ENCODE measurements around the gene TRIO.
"Not testable (repeated sequence)": the region's sequence is repeated elsewhere in the genome, so short reads cannot be mapped to it uniquely, and the experiment has no call there.

The TRIO gene

DNA sequence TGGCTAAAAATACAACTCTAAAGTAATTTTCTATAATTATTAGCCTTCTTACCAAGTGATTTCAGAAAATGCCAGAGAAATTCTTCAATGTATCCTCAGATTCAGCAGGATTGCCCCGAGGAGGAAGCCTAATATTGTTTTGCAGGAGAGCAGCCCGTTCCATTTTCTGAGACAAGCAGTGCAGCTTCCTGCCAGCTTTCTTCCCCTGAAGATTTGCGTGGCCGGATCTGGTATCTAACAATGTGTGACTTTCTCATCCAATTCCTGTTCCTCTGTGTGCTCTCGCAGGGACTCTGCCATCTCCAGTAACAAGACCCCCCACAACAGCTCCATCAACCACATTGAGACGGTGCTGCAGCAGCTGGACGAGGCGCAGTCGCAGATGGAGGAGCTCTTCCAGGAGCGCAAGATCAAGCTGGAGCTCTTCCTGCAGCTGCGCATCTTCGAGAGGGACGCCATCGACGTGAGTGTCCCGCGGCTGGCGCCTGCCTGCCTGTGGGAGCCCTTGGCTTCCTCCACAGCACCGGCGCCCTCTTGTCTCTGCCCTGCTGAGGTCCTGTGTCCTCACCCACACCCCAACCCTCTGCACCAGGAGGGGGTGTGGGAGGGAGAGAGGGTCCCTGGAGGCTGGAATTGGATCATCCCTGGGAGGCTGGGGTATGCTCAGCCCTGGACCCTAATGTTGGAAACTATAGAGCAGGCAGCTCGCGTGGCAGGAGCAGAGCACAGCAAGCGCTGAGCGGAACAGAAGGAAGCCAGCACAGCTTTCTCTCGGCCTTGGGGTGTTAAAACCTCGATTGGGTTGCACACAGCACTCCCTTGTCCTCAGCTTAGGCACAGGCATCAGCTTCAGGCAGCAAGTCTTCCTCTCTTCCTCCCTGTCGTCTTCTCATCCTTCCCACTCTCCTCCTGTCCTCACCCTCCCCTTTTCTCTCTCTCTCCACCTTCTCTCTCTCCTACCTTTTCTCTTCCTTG, 216.2 kb downstream of the TRIO start:
- DNase-seq (ENCODE audit: low read depth) = no peak

DNA sequence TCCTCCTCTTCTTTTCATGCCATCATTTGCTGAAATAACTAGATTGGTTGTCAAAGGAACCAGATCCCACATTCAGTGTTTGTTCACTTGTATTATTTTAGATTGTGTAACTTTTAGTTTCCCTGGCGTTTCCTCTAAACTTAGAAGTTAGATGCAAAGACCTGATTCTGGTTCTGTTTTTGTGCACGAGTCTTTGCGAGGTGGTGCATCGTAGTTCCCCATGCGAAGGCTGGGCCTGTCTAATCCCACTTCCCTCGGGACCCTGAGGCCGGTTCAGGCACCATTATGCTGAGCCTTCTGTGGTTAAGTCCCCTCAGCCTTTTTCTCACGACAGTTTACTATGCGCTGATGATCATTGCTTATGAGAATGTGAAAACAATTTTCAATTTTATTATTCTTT, 219.3 kb downstream of the TRIO start:
- no peak for DNase-seq (ENCODE audit: low read depth)

DNA sequence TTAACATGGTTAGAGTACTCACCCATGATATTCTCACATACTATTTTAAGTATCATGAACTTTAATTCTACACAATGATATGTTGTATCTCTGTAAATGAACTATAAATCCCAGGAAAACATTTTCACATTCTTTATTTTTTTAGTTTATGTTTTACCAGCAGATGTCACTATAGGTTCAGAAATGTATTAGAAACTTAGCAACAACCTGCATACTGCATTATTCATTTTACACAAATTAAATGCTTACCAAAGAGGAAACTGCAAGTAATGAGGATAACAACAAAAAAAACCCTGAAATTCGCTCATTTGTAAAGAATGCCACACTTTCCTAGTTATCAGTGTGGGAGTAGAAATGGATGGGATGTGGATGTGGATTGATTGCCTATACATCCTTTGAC, 221.0 kb downstream of the TRIO start:
- no peak for DNase-seq (ENCODE audit: low read depth)

DNA sequence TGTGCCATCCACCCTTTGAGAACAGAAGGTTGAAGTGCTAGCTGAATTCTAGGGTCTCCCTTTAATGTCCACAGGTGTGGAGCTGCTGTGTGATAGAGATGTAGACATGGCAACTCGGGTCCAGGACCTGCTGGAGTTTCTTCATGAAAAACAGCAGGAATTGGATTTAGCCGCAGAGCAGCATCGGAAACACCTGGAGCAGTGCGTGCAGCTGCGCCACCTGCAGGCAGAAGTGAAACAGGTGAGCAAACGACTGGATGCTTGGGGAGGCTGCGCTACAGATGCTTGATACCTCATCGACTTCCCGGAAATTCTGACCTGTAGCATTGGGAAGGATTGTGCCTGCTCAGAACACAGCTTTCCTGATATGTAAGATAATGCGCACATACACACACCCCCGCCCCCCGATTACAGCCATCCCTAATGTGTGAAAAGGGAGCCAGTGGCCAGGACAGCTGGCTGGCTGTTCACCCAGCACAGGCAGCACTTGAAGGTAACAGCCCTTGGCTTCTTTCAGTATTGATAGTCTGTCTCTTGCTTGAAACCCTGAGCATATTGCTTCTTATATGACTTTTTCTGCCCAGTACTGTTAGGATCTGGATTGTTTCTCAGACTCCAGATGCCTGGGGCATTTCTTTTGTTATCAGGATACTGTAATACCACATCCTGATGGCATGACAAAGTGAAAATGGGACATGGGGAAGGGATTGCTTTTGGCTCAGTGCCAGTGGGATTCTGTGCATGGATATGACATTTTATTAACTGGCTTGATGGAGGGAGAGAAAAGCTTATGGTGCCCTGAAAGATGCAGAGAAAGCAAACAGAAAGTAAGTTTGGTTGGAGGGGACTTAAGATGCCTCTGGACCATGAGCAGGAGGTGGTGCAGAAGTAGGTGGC, 221.7 kb downstream of the TRIO start:
- DNase-seq (ENCODE audit: low read depth) = no peak

DNA sequence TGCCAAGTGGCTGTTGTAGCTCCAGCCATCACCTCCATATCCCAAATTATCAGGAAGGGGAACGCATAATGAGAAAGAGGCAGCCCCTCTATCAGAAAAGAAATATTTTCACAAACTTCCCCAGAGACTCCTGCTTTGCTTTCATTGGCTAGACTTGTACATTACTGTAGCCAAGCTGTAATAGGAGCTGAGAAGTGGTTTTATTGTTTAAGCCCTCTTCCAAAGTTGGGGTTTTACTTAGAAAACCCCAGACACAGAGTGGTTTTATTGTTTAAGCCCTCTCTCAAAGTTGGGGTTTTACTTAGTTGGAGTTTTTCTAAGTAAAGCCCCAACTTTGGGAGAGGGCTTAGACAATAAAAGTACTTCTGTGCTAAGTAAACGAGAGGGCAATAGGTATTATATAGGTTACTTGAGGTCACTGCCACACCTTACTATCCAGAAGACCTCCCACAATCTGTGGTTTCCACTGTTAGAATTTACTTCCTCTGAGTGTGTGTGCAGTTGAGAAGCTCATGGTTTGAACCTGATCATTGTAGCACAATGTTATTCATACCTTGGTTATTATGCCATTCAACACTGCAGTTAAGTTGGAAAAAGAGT, 222.8 kb downstream of the TRIO start:
- no peak for DNase-seq (ENCODE audit: low read depth)

DNA sequence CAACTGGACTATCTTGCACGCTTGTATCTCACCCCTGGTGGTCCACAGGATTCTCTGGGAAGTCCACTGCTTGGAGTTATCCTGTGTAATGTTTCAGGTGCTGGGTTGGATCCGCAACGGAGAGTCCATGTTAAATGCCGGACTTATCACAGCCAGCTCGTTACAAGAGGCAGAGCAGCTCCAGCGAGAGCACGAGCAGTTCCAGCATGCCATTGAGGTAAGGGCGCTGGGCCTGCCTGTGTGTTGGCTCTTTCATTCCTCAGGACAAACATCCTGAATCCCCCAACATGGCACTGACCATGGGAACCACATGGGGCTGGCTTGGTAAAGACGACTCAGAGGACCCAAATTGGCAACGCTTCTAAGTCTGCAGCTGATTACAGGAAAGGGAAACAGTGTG, 223.6 kb downstream of the TRIO start:
- DNase-seq (ENCODE audit: low read depth) = no peak

DNA sequence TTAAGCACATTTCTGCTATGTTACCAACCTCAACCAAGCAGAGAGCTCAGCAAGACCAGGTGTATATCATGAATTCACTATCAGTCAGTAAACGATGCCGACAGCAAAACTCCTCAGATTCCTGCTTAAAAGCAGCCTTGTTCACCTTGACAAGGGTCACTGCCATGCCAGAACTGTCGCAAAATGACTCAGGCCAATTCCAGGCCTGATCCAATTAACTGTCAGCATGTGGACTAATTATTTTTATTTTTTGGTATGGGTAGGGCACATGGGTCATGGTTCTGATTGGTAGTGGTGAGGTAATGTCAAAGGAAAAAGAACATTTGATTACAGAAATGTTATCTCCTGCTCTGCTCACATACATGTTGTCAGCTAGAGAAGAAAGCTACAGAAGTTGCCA, 224.2 kb downstream of the TRIO start:
- no peak for DNase-seq (ENCODE audit: low read depth)

DNA sequence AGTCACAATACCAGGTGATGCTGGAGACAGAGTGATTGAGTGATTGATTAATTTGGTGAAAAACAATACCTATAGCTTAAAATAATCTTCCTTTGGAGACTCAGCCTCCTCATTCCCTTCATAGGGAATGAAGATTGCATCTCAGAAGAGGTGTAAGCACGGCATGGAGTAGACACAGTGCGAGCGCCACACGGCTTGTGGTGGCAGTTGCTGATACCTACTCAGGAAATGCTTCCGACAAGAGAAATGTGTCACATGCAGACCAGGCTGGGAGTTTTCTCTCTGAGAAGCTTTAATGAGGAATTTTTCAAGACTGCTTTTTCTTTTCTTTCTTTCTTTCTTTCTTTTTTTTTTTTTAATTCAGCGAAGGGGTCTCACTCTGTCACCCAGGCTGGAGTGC, 226.6 kb downstream of the TRIO start:
- DNase-seq (ENCODE audit: low read depth) = no peak

DNA sequence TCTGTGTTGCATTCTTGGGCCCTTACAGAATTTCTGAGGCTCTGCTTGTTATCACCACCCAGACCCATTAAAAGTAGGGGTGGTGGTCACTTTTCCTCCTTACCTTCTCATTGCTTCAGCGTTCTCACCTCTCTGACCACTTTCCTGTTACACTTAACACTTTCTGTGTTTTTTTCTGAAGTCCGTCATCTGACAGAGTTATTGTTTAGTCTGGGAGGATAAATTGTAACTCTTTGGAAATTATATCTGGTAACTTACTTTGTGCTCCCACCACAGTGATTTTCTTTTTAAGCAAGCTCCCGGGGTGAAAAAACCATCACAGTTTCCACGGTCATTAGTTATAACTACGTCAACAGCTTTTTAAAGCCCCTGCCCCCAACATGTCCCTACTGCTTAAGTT, 227.2 kb downstream of the TRIO start:
- DNase-seq (ENCODE audit: low read depth) = no peak

DNA sequence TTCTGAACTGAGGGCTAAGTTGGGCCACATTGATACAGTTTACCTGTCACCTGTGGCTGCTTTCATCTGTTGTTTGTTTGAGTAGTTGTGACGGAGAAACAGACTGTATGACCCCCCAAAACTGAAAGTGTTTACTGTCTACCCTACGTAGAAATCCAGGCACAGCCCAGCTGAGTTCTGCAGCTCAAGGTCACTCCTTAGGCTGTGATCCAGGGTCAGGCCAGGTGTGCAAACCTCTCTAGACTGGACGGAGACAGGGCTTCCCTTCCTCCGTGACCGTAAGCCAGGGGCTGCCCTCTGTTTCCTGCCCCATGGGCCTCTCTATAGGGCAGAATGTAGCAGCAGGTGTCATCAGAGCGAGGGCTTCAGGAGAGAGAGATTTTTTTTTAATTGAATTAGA, 230.5 kb downstream of the TRIO start:
- DNase-seq (ENCODE audit: low read depth) = no peak

DNA sequence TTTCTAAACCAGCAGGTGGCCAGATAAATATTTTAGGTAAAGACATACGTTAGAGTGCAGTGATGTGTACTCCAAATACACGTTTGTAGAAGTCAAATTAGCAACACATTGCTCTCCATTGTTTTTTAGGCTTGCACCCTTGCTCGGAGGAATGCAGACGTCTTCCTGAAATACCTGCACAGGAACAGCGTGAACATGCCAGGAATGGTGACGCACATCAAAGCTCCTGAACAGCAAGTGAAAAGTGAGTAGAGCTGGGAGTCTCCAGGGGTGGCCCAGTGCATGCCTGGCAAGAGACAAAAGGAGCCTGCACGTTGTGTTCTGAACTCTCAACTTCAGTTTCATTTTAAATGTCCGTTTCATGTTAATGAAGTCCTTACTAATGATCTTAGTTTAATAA, 231.0 kb downstream of the TRIO start:
- no peak for DNase-seq (ENCODE audit: low read depth)

DNA sequence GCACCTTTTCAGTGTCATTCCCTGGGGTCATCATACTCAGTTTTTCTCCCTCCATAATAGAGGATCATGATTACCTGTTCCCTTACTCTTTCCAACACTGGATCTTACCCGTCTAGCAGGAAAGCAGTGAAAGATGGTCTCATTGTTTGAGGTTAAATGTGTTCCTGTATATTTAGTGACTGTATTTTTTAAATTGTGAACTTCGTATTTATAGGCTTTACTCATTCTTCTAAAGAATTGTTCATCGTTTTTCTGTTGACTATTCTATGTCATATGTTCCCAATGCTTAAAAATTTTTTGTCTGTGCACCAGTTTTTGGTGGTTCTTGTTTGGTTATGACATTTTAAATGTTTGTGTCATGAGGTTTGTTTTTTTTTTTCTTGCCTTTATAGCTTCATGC, 233.6 kb downstream of the TRIO start:
- DNase-seq (ENCODE audit: low read depth) = no peak

DNA sequence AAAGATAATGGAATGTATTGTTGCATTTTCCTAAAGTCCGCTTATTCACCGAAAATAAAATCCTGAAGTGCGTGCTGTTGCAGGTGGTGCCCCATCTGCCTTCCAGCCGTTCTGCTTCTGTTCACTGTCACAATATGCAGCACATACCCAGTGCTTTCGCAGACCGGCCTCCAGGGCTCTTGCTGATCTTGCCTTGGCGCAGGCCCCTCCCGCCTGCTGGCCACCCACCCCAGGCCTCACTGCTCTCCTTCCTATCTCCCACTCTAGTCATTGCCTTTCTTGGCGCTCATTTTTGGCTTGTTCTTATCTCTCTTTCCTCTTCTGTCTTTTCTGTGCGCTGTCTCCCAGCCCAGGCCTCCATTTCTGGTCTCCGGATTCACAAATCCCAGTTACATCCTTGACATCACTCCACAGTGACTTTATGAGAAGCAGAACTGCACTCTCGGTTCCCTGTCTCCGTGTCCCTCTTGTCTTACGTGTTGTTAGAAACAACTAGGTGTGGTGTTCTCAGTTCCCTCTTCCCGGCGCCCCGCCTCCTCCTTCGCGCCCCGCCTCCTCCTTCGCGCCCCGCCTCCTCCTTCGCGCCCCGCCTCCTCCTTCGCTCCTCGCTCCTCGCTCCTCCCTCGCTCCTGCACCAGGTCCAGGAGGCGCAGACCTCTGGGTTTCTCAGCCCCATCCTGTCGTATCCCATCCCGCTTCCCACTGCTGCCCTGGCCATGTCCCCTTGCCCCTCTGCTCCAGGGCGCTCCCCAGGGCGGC, 236.8 kb downstream of the TRIO start:
- no peak for DNase-seq (ENCODE audit: low read depth)

DNA sequence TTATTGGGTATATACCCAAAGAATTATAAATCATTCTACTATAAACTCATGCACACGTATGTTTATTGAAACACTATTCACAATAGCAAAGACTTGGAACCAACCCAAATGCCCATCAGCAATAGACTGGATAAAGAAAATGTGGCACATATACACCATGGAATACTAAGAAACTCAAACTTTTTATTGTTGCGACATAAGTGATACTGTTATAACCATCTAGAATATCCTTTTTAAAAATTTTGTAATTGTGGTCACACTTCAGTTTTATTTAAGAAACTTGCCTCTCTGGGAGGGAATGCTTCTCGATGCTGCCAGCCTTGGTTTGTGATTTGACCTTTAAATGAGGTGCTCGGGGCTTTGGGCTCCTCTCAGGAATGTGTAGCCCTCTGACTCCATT, 237.6 kb downstream of the TRIO start:
- DNase-seq (ENCODE audit: low read depth) = no peak

DNA sequence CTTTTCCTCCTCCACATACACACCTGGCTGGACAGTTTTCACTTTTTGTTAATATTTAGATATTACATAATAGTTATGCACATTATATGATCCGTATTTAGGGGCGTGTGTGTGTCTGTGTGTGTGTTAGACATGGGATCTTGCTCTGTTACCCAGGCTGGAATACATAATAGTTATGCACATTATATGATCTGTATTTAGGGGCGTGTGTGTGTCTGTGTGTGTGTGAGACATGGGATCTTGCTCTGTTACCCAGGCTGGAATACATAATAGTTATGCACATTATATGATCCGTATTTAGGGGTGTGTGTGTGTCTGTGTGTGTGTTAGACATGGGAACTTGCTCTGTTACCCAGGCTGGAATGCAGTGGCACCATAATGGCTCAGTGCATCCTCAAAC, 239.5 kb downstream of the TRIO start:
- no peak for DNase-seq (ENCODE audit: low read depth)

DNA sequence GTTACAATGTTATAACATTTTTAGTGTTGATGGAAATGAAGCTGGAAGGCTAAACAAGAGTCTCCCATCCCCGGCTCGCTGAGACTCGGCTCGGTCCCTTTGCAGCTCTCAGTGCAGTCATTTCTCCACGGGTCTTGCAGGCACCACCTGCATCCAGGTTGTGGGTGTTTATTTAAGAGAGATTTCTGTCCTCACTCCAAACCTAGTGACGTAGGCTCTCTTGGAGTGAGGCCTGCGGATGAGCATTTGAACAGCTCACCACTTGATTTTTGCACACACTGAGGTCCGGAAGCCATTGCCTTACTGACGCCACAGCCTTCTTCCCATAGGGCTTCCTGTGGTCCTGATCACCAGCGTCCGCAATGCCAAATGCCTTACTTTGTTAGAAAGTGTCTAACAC, 240.8 kb downstream of the TRIO start:
- no peak for DNase-seq (ENCODE audit: low read depth)

DNA sequence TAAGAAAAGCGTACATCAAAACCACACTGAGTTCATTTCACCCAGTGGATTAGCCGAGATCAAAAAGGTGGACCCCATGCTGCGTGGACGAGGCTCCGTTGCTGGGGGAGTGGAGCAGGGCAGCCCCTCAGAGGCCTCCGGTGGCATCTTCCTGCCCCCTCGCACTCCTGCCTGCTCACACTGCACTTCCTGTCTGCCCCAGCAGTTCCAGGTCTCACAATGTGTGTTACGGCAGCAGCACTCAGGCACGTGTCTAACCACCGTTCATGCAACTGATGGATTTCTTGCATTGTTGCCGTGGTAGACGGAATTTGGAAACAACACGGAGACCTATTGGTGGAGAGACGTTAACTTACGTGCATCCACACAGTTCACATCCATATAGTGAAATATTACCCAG, 241.9 kb downstream of the TRIO start:
- no peak for DNase-seq (ENCODE audit: low read depth)

DNA sequence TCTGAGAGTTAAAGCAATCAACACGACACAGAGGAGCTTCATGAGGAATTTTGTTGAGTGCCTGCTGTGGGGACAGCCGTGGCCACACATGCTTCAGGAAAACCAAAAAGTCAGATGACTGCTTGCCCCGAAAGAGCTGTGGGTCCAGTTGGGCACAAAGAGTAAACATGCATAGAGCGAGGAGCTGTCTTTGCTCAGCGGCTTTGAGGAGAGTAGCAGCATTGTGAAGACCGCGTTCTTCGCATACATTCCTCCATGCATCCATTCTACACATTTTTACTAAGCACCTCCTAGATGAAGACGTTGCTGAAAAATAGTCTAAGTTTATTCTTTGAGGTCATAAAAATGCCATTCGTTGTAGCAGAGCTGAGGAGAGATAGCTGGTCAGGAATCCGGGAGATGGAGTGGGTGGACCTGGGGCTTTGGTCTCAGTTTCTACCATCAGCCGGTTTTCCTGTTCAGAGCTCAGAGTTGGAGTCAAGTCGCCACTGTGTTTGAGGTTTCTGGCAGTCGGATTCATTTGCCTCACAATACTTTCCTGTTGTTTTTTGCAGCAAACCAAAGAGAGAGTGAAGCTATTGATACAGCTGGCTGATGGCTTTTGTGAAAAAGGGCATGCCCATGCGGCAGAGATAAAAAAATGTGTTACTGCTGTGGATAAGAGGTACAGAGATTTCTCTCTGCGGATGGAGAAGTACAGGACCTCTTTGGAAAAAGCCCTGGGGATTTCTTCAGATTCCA, 243.9 kb downstream of the TRIO start:
- DNase-seq (ENCODE audit: low read depth) = no peak

DNA sequence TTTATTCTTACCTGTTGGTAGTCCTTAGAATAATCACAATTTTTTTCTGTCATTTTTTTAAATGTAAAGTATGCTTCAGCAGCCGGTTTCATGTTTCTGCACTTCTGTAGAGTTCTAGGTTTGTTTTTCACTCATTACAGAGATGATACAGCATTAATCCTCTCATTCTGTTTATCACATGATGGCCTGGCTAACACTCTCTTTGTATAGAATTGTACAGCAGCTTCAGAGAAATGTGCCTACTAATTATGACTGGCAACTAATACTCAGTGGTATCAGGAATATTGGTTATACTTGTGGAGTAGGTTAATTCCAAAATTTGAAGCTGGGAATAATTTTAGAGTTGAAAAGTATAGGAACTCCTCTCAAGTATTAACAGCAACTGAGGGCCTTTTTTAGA, 245.6 kb downstream of the TRIO start:
- no peak for DNase-seq (ENCODE audit: low read depth)

DNA sequence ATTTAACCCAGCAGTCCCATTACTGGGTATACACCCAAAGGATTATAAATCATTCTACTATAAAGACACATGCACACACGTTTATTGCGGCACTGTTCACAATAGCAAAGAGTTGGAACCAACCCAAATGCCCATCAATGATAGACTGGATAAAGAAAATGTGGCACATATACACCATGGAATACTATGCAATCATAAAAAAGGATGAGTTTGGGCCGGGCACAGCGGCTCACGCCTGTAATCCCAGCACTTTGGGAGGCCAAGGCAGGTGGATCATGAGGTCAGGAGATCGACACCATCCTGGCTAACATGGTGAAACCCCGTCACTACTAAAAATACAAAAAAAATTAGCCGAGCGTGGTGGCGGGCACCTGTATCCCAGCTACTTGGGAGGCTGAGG, 249.4 kb downstream of the TRIO start:
- not testable (repeated sequence) for DNase-seq (ENCODE audit: low read depth)

DNA sequence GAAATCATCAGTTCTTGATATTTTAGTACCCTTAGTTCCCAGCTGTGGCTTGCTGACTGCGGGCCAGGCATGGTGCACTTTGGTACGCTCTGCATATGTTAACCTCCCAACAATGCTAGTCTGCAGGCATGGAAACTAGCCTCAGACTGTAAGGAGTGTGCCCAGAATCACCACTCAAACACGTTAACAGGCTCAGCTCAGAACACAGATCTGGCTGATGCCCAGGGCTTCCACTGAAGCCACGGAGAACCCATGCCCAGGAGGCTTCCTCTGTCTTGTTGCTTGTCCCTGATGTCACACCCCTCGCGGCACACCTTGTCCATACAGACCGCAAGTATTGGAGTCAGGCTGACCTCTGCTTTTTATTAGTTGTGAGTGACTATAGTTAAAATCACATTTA, 251.2 kb downstream of the TRIO start:
- no peak for DNase-seq (ENCODE audit: low read depth)
